Measurements from ENCODE around the gene GANAB. TPM values are rescaled to one million over a fixed set of nuclear protein-coding genes. Genes with fewer than 3 reads are reported as not detected.

GANAB gene
- total and polyA plus RNA-seq, 2 donors from 2014 or later: 110 to 309 TPM

GRCh38 chr11:62673196-62673525, 26.7 kb upstream of the GANAB start:
- H3K4me3 ChIP-seq (ENCODE audit: low read length in 3 of 3): peak overlapping the region in 1 of 3 donors; percentile 98

GRCh38 chr11:62671608-62672389, 25.4 kb upstream of the GANAB start, which contains the start of the genes LBHD1 and UQCC3:
Gene LBHD1 (minus strand): TSS chr11:62672267. CDS start chr11:62670031, 2,236 bp downstream.
Gene UQCC3 (plus strand): TSS chr11:62671673. CDS start chr11:62671746, 73 bp downstream.
- no peak for TF ChIP-seq CTCF (IDR thresholded peaks at IDR 0.05; ENCODE audit: borderline replicate concordance, extremely low read depth, insufficient read depth)
- Histone ChIP-seq H3K27me3 (ENCODE audit: control insufficient read depth, insufficient read depth, low read length) (no peaks in the 10 kb centered on the region), H3K4me3 (ENCODE audit: low read length in 3 of 3) (peak within 1 kb of the TSS; percentile 92 to 98 (median 94)), H3K9me3 (ENCODE audit: control insufficient read depth in 2 of 3, insufficient read depth in 1 of 3, low read length in 3 of 3) (no peaks in the 10 kb centered on the region), H3K9ac (ENCODE audit: low read length in 3 of 3) (peak within 1 kb of the TSS; percentile 43 to 94 (median 73)), H3K27ac (ENCODE audit: low read depth in 2 of 2, low read length in 2 of 2) (peak within 1 kb of the TSS; percentile 59 to 88), H3K4me1 (ENCODE audit: control insufficient read depth in 2 of 3, insufficient read depth in 2 of 3, low read depth in 1 of 3, low read length in 3 of 3) (peaks cover 0 to 12% (median 11%) of the 10 kb centered on the region in 3 donors), H3K36me3 (ENCODE audit: control insufficient read depth in 2 of 3, insufficient read depth in 3 of 3, low read length in 3 of 3) (peaks cover 0 to 2% (median 0%) of the 10 kb centered on the region in 3 donors)
- peak; percentile 85 to 94 (median 91) for DNase-seq
- FAIRE-seq: no peak
- intact Hi-C loops (cut with DNase I): no loop called here

More at GRCh38 chr11:62673196-62673525, 26.7 kb upstream of the GANAB start:
- FAIRE-seq (no peak), DNase-seq (no peak)
- TF ChIP-seq CTCF (IDR thresholded peaks at IDR 0.05; ENCODE audit: borderline replicate concordance, extremely low read depth, insufficient read depth): no peak
- no peaks in the 10 kb centered on the region for H3K9me3 ChIP-seq (ENCODE audit: control insufficient read depth in 2 of 3, insufficient read depth in 1 of 3, low read length in 3 of 3)
- peaks cover 0 to 5% (median 2%) of the 10 kb centered on the region in 3 donors for H3K36me3 ChIP-seq (ENCODE audit: control insufficient read depth in 2 of 3, insufficient read depth in 3 of 3, low read length in 3 of 3)
- peaks cover 0 to 14% (median 5%) of the 10 kb centered on the region in 3 donors for H3K4me1 ChIP-seq (ENCODE audit: control insufficient read depth in 2 of 3, insufficient read depth in 2 of 3, low read depth in 1 of 3, low read length in 3 of 3)
- H3K27me3 ChIP-seq (ENCODE audit: control insufficient read depth, insufficient read depth, low read length): no peaks in the 10 kb centered on the region
- peak overlapping the region in 1 of 3 donors; percentile 10 for H3K9ac ChIP-seq (ENCODE audit: low read length in 3 of 3)
- intact Hi-C loops (cut with DNase I): no loop called here
- no peak overlapping the region for H3K27ac ChIP-seq (ENCODE audit: low read depth in 2 of 2, low read length in 2 of 2)

GRCh38 chr11:62671236-62671607, 24.8 kb upstream of the GANAB start:
- Histone ChIP-seq H3K9me3 (ENCODE audit: control insufficient read depth in 2 of 3, insufficient read depth in 1 of 3, low read length in 3 of 3) (no peaks in the 10 kb centered on the region), H3K4me3 (ENCODE audit: low read length in 3 of 3) (peak overlapping the region; percentile 92 to 98 (median 94)), H3K36me3 (ENCODE audit: control insufficient read depth in 2 of 3, insufficient read depth in 3 of 3, low read length in 3 of 3) (peaks cover 0 to 2% (median 0%) of the 10 kb centered on the region in 3 donors), H3K27ac (ENCODE audit: low read depth in 2 of 2, low read length in 2 of 2) (peak overlapping the region; percentile 59 to 88), H3K9ac (ENCODE audit: low read length in 3 of 3) (peak overlapping the region; percentile 17 to 94 (median 73)), H3K4me1 (ENCODE audit: control insufficient read depth in 2 of 3, insufficient read depth in 2 of 3, low read depth in 1 of 3, low read length in 3 of 3) (peaks cover 2 to 18% (median 16%) of the 10 kb centered on the region in 3 donors), H3K27me3 (ENCODE audit: control insufficient read depth, insufficient read depth, low read length) (no peaks in the 10 kb centered on the region)
- DNase-seq (no peak), FAIRE-seq (no peak)
- no peak for TF ChIP-seq CTCF (IDR thresholded peaks at IDR 0.05; ENCODE audit: borderline replicate concordance, extremely low read depth, insufficient read depth)
- intact Hi-C loops (cut with DNase I): no loop called here

All from kidney (tissue), 14 donors.